ENCODE measurements around the gene RNASEH2B.

RNASEH2B gene

GRCh38 chr13:51000061-51000460 is 90.5 kb downstream of the RNASEH2B start:
- peak; percentile 68 for DNase-seq

- DNase-seq, result peak; percentile 93
Measured at GRCh38 chr13:51000571-51001260, 91.1 kb downstream of the RNASEH2B start.

- DNase-seq, result no peak
Measured at GRCh38 chr13:51001335-51001734, 91.7 kb downstream of the RNASEH2B start.

DNA sequence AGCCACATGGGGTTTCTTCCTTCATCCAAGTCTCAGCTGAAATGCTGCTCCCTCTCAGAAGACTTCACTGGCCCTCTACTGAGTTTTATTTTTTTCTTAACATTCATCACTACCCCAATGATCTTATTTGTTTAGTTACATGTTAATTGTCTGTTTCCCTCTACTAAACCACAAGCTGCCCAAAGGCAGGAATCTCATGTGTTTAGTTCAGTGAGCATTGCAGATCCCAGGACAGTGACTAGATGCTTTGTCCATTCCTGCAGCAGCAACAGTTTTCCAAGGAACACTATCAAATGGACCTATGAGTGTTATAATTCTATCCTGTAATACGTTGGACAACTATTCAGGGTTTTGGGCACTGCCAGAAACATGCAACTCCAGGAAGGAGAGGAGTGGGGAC is 93.1 kb downstream of the RNASEH2B start:
- DNase-seq, result no peak

- no peak for DNase-seq
Measured at GRCh38 chr13:51003642-51004041, 94.1 kb downstream of the RNASEH2B start.

- no peak for DNase-seq
Measured at GRCh38 chr13:51004111-51004865, 94.7 kb downstream of the RNASEH2B start.

- DNase-seq, result no peak
Measured at GRCh38 chr13:51004918-51005460, 95.4 kb downstream of the RNASEH2B start.

- DNase-seq, result no peak
Measured at GRCh38 chr13:51005566-51005965, 96.0 kb downstream of the RNASEH2B start.

All from right hindlimb (tissue), 1 donor.